GM21360 (cell line): ENCODE measurements around the gene SOX21.
"Not testable (repeated sequence)": the region's sequence is repeated elsewhere in the genome, so short reads cannot be mapped to it uniquely, and the experiment has no call there.

ENCODE experiments used
- ATAC-seq: cut with Tn5 transposase; IDR thresholded peaks from one replicate; pipeline ENCODE4 v1.9.1; 2021; ENCODE audit warnings: mild to moderate bottlenecking, moderate library complexity; ENCODE audit not compliant: unreplicated experiment

Gene SOX21

DNA sequence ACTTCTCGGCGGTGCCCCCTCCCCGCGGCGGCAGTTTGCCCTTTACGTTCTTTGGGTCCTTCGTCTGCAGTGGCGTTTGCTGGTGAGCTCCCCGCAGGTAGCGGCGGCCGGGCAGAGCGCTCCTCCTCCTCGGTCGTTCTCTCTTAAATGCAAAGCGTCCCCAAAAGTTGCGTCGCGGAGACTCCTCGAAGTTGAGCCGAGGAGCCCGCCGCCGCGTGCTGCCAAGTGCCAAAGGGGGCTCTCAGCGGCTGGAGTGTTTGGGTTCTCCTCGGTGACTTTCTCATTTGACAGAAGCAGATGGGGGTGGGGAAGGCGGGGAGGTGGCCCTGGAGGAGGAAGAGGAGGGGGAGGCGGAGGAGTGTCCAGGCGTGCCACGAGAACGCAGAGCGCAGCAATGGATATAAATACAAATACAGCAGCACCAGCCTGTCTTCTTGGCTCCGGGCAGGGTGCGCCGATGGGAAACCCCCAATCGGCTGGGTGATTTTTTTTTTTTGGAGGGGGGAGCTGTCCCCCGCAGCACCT is at the start of gene SOX21:
Gene SOX21, minus strand, starts transcription at position 259 of the 525 bp plus-strand sequence. CDS start 496 bp downstream, outside the sequence.
- no peak for ATAC-seq

DNA sequence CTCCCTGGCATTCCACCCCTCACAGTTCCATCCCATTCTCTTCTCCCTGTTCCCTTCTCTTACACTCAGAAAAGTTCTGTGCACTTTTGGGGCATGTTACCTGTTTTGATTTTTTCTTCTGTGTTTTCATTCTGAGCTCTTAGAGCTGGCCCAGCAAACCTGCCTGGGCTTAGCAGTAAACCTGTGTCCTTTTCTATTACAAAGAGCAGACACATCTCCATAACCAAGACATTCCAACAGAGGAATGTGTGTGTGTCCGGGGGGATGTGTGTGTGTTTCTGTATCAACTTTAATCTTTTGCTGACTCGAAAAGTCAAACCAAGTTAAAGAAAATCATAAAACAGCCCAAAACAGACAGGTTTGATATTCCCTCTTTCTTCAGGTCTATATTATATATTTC is 49.1 kb upstream of the SOX21 start:
- no peak for ATAC-seq

DNA sequence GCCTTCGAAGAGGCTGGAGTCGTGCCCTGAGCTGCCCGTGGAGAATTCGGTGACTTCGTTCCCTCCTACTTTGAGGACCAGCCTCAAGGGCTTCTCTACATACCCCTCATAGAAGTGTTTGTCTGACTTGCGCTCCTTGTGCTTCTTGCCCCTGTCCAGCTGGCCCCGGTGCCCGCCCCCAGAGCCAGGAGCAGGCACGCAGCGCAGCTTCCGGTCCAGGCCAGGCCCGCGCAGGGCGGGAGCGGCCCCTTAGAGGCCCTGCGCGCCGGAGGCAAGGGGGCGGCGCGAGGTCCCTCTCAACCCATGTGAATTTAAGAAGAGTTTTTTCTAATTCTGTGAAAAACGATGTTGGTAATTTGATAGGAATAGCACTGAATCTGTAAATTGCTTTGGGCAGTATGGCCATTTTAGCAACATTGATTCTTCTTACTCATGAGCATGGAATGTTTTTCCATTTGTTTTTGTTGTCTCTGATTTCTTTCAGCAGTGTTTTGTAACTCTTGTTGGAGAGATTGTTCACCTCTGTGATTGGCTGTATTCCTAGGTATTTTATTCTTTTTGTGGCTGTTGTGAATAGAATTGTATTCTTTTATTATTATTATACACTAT is 46.9 kb upstream of the SOX21 start:
- no peak for ATAC-seq

DNA sequence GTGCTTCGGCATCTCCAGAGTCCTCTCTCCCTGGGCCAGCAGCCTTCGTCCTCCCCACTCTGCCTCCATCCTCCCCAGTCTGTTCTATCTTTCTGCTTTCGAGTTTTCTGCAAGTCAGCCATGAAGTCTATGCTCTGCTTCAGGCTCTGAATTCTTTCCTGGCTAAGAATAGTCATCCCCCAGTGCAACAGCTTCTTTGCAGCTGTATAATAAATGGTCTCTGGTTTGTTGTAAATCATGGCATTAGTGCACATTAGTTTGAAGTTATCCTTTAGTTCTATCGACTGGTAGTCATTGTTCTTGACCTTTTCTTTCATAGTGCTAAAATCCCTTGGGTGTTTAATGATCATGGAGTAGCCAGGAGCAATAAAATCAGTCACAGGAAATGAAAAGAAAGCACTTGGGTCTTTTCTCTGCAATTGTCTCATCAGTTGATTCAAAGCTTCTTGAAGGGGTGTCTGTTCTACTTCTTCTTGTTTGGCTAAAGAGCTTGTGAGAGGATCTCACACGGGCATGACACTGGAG is 46.2 kb upstream of the SOX21 start:
- ATAC-seq = no peak

DNA sequence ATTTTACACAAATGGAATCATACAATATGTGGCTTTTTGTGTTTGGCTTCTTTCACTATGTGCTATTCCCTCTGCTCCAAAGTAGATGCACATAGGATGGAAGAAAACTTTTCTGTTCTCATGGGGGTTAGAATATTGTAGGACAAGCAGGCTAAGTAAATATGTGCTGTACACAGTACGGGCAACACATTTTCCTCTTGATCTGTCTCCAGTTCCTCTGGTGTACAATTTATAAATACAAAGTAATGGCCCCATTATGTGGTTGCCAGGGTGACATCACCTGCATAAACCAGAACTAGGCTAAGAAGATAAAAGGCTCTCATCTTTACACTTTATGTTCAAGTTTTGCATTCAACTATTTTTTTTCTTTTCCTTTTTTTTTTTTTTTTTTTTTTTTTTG is 41.0 kb upstream of the SOX21 start:
- no peak for ATAC-seq

DNA sequence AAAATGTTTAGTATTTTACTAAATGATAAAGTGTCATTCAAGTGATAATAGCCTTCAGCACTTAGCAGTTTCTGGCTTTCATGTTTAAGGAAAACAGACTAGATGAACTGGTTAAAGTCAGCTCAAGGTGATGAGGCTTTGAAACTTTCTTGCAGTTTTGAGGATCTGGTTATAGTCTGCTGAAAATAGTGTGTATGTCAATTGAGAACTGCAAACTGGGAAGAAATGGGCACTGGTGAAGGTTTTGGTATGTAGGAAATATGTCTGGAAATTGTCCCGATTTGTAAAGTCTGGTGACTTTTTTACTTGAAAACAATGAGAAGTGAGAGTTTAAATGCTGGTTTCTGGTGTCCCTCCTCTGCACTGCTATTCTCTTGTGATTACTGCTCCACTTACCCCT is 36.8 kb upstream of the SOX21 start:
- ATAC-seq = no peak

DNA sequence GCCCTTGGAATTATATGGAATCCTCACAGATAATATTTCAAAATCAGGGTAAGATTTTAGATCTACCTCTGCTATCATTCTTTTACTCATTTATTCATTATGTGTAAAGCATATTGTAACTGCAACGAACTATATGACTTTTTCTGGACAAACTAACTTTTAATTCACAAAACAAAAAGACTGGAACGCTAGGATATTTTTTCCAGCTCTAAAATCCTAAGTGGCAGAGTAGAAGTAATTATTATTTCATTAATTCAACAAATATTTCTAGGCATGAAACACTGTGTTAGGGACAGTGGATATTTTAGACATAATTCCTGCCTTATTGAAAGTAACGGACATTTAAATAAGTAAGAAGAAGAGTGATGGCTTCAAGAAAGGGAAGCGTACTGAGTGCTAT is 26.9 kb upstream of the SOX21 start:
- no peak for ATAC-seq

DNA sequence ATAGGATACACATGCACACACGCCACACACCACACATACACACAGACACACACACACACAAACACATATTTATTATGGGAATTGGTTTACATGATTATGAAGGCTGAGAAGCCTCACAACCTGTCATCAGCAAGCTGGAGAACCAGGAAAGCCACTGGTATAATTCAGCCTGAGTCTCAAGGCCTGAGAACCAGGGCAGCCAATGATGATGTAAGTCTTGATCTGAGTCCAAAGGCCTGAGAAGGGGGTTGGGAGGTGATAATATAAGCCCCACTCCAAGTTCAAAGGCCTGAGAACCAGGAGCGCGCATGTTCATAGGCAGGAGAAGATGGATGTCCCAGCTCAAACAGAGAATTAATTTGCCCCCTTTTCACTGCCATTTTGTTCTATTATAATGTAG is 18.7 kb upstream of the SOX21 start:
- no peak for ATAC-seq

DNA sequence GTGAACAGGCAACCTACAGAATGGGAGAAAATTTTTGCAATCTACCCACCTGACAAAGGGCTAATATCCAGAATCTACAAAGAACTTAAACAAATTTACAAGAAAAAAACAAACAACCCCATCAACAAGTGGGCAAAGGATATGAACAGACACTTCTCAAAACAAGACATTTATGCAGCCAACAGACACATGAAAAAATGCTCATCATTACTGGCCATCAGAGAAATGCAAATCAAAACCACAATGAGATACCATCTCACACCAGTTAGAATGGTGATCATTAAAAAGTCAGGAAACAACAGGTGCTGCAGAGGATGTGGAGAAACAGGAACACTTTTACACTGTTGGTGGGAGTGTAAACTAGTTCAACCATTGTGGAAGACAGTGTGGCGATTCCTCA is 17.6 kb upstream of the SOX21 start:
- not testable (repeated sequence) for ATAC-seq

DNA sequence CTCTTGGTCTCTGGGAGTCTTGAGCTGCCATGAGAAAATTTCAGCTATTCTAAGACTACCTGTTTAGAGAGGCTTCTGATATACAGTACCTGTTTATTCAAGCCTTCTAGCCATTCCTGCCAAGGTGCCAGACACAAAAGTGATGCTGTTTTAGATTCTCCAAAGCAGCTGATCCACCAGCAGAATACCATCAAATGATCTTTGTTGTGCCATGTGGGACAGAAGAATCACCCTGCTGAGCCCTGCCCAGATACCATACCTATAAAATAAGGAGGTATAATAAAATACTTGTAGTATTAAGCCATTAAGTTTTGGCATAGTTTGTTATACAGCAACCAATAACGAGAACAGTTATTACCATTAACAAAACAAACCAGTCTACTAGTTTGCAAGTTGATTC is 14.1 kb upstream of the SOX21 start:
- no peak for ATAC-seq

DNA sequence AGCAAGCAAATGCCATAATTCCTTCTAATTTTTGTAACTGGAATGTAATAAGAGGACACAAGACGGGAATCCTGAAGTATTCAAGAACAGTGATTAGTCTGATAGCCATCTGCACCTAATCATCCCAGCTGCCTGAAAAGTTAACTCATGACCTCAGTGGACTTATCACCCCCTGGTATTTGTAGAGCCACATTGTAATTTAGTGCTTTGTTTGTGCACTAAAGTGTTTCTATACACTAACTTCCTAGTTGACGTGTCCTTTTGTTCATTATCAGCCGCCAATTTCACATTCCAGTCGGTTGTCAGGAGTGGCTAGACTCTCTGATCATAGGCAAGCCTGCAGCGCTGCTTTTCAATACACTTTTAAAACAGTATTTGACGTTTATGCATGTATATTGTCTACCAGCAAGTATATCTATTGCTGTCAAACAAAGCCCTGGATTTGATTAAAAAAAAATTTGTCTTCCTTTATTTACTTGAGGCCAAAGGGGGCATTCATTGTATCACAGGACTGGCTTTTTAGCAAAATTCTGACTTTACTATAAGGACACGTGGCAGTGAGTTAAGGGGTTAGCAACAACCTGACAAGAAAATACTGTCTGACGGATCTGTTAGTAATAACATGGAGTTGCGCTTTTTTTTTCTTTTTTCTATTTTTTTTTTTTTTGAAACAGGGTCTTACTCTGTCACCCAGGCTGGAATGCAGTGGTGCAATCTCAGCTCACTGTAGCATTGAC is 10.4 kb upstream of the SOX21 start:
- ATAC-seq = no peak

DNA sequence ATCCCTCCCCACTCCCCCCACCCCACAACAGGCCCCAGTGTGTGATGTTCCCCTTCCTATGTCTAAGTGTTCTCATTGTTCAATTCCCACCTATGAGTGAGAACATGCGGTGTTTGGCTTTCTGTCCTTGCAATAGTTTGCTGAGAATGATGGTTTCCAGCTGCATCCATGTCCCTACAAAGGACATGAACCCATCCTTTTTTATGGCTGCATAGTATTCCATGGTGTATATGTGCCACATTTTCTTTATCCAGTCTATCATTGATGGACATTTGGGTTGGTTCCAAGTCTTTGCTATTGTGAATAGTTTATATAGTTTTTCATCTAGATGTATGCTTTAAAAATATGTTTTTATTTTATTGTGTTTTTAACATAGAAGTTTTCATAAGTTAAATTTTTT is 6.4 kb upstream of the SOX21 start:
- ATAC-seq = not testable (repeated sequence)

DNA sequence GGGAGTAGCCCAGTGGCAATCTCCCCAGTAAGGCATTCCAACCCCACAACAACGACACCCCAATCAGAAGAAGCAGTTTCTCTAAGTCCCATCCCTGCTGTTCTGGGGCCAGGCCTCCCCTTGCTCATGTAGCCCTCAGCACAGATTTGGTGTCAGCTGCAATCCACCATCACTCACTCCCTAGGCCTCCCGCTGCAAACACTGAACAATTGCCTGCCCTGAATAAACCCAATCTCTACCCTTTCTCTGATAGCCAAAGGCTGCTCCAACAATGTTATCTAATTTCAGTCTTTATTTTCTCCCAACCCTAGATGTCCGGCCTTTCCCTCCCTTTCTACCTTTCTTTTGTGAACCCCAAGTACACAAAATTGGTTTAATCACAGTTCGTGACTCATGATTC is 5.6 kb upstream of the SOX21 start:
- ATAC-seq = no peak

DNA sequence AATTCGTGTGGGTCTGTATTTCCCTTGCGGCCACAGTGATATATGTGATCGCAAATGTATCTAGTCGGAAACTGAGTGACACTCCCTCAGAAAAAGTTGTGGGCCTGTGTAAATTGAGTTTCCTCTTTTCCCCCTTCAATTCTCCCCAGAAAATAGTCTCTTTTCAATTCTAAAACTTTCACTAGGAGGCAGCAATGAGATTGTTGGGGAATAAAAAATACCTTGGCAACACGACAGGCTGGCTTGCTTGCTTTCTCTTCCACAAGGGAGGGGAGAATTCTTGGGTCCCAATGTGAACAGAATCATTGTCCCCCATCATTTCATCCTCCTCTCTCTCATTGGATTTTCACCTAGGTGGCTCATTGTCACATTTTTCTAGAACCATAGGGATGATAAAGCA is 3.7 kb upstream of the SOX21 start:
- ATAC-seq = no peak

DNA sequence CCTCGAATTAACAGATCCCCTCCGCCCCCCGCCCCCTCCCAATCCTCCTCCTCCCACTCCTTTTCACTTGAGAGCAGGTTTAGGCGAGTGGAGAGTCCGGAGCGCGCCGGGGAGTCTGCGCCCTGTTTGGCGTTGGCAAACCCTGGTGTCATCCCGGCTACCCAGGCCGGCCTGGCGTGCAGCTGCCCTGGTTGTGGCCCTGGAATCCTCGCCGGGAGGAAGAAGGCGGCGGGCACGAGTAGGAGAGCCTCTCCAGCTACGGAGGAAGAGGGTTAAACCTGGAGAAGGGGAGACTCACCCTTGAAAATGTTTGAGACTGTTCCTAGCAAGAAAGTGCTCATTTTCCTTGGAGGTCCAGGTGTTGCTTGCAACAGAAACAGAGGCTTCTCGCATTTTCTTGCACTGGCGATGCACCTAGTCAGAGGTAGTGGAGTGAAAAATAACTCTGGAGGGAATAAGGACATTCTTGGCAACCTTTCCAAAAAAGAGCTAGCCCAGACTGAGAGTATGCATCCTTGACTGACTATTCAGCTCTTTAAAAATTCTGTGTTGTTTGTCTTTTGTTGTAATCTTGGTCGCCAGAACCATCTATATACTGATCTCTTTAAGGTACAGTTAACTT is 1.3 kb upstream of the SOX21 start:
- ATAC-seq = no peak

DNA sequence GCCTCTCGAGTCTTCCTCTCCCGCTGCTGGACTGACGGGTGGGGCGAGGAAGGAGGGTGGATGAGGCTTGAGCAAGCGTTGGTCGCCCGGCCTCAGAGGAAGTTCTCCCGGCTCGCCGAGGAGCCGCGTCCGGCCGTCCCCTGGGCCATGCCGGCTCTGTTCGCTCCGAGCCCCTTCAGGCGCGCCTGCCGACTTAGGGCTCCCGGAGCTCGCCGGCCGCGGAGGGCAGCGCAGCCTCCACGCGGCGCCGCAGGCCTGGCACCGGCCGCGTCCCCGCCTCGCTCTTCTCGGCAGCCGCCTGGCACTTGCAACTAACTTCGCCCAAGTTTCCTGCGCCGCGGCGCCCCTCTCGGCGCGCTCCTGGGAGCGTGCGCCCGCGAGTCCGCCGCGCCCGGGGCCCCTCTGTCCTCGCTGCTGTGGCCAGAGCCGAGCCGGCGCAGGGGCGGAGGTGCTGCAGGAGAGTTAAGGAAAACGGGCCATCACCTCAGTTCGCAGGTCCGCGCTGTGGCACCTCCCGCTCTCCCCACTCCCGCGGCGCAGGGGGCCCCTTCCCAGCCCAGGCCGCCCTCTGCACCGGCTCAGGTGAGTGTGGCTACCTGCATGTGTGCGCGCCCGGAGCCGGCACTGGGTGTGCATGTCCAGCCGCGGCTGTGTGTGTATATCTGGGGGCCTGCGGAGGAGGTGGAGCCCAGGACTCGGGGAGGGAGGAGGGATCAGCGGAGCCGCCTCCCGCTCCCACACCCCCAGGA is 641 bp upstream of the SOX21 start:
- ATAC-seq = no peak

DNA sequence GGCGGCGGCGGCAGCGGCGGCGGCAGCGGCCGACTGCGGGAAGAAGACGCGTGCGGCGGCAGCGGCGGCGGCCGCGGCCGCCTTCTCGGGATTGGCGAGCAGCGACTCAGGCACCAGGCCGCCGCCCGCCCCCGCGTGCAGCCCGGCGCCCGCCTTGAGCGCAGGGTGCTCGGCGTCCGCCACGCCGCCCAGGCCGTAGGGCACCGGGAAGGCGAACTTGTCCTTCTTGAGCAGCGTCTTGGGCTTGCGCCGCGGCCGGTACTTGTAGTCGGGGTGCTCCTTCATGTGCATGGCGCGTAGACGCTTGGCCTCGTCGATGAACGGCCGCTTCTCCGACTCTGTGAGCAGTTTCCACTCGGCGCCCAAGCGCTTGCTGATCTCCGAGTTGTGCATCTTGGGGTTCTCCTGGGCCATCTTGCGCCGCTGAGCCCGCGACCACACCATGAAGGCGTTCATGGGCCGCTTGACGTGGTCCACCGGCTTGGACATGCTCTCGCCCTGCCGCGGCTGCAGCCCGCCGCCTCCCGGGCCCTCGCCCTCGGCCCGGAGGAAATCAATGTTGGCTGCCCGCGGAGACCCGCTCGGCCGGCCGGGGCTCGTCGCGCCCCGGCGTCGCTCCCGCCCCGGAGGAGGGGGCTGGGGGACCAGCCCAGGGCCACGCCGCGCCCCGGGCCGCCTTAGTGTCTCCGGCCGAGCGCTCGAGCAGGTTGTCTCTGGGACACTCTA is 621 bp downstream of the SOX21 start:
- ATAC-seq = peak; percentile 34

DNA sequence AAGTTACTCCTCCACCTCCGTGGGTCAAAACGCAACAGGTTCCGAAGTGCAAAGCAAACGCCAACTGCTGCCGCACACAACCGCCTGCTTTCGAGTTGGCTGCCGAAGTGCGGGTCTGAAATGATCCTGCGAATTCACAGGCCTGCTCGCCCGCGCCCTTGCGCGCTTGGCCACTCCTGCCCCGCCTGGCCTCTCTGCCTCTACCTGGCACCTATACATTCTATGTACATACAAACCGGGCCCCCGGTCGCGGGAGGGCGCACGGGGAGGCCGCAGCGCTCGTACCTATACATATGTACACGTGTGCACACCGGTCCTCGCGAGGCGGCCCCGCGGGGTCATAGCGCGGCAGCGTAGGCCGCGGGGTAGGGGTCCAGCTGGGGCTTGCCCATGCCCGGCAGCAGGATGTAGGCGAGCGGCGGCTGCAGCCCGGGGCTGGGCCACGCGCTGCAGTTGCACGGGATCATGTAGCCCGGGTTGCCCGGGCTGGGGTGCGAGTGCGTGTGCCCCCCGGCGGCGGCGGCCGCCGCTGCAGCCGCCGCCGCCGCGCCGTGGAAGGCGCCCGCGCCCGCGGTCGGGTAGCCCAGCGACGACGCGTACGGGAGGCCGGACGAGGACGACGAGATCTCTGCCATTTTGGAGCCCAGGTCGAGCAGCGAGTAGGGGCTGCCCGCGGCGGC is 1.3 kb downstream of the SOX21 start:
- peak; percentile 72 for ATAC-seq

DNA sequence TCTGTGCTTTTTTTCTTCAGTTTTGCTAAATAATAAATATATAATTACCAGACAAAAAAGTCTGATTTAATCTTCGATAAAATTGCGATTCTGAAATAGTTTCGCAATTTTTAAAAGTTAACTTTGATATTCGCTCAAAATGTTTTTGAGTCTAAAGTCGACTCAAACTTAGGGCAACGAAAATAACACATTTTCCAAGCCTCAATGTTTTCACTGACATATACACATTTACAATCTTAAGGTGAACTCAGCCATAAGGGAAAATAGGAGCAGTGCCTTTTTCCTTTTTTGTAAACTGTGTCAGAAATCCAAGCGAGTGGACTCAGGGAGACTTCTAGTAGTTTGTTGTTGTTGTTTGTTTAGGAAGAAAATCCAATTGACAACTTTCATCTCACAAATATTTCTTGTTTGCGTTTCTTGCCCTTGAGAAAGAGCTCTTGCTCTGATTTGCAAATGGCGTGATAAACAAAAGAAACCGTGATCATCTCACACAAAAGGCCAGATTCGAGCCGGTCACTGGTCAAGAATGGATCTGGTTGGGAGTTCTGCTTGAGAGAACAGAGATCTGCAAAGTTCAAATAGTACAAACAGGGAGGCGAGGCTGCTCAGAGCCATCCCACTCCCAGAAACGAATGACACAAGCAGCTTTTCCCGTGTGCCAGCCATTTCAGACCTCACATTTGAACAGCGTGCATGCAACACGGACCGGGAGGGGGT is 2.1 kb downstream of the SOX21 start:
- ATAC-seq = no peak
